Measurements from ENCODE around the gene SOX18.

SOX18 gene

DNA sequence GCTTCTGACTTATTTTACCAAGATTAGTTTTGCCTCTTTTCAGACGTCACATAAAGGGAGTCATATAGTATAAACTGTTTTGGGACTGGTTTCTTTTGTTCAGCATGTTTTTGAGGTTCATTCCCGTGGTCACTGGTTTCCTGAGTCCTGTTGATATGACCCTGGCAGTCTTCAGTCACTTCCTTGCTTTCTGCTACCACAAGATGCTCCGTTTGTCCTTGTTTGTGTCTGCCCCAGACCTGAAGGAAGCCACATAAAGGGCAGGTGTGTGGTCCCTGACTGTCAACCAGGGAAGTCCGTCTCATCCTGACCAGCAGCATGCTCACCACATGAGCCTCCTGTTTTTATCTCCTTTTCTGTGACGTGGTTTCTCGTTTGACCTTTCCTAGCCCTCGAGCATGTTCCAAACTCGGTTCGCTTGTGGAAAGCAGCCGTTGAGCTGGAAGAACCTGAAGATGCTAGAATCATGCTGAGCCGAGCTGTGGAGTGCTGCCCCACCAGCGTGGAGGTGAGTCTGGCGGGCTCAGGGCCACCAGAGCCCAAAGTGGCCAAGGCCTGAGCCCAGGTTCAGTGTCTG is 39.5 kb downstream of the SOX18 start:
- Histone ChIP-seq H3K27ac (no peak overlapping the region), H3K9me3 (no peaks in the 10 kb centered on the region), H3K36me3 (peaks cover 46 to 91% (median 85%) of the 10 kb centered on the region in 3 donors), H3K4me1 (no peaks in the 10 kb centered on the region), H3K27me3 (no peaks in the 10 kb centered on the region), H3K4me3 (no peak overlapping the region)
- TF ChIP-seq, protein P1, sequence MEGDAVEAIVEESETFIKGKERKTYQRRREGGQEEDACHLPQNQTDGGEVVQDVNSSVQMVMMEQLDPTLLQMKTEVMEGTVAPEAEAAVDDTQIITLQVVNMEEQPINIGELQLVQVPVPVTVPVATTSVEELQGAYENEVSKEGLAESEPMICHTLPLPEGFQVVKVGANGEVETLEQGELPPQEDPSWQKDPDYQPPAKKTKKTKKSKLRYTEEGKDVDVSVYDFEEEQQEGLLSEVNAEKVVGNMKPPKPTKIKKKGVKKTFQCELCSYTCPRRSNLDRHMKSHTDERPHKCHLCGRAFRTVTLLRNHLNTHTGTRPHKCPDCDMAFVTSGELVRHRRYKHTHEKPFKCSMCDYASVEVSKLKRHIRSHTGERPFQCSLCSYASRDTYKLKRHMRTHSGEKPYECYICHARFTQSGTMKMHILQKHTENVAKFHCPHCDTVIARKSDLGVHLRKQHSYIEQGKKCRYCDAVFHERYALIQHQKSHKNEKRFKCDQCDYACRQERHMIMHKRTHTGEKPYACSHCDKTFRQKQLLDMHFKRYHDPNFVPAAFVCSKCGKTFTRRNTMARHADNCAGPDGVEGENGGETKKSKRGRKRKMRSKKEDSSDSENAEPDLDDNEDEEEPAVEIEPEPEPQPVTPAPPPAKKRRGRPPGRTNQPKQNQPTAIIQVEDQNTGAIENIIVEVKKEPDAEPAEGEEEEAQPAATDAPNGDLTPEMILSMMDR (IDR thresholded peaks at IDR 0.05) = no peak
- intact Hi-C loops (cut with DNase I; ENCODE audit: low total_unique reads) = no loop called here
- no peak for DNase-seq

DNA sequence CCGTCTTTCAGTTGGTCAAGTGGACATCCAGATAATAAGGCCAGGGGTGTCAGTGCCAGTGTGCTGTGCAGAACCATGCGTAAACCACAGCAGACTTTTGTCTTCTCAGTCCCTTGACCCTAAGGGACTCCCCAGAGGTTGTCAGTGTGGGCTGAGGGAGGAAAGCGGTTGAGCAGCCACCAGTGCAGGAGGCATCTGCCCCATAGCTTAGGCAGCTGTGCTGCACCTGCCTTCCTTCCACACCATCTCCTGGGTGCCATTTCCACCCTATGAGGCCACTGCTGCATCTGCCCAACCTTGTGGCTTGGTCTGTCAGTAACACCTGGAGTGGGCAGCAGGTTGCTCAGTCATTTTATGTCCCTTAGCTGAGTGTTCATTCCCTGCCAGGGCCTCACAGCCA is 42.5 kb downstream of the SOX18 start:
- Histone ChIP-seq H3K4me3 (no peak overlapping the region), H3K27ac (no peak overlapping the region), H3K27me3 (no peaks in the 10 kb centered on the region), H3K36me3 (peaks cover 58 to 98% (median 96%) of the 10 kb centered on the region in 3 donors), H3K9me3 (no peaks in the 10 kb centered on the region), H3K4me1 (no peaks in the 10 kb centered on the region)
- intact Hi-C loops (cut with DNase I; ENCODE audit: low total_unique reads) = no loop called here
- TF ChIP-seq, protein P1 (IDR thresholded peaks at IDR 0.05) = no peak
- DNase-seq = no peak

DNA sequence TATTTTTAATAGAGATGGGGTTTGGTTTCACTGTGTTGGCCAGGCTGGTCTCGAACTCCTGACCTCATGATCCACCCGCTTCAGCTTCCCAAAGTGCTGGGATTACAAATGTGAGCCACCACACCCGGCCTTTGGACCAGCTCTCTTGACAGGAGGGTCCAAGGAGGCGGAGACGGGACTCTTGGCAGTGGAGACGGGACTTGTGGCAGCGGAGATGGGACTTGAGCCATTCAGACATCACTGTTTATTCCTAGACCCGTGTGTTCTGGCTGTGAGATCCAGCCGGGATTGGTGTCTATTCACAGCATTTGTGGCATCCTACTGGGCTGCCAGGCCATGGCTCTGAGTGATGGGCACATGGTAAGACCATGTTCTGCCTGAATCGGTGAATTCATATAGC is 42.9 kb downstream of the SOX18 start:
- intact Hi-C loops (cut with DNase I; ENCODE audit: low total_unique reads) = no loop called here
- H3K9me3 ChIP-seq = no peaks in the 10 kb centered on the region
- H3K27ac ChIP-seq = no peak overlapping the region
- TF ChIP-seq, protein P1 (IDR thresholded peaks at IDR 0.05) = no peak
- peaks cover 59 to 100% (median 96%) of the 10 kb centered on the region in 3 donors for H3K36me3 ChIP-seq
- no peaks in the 10 kb centered on the region for H3K4me1 ChIP-seq
- no peak overlapping the region for H3K4me3 ChIP-seq
- H3K27me3 ChIP-seq = no peaks in the 10 kb centered on the region
- DNase-seq = no peak

DNA sequence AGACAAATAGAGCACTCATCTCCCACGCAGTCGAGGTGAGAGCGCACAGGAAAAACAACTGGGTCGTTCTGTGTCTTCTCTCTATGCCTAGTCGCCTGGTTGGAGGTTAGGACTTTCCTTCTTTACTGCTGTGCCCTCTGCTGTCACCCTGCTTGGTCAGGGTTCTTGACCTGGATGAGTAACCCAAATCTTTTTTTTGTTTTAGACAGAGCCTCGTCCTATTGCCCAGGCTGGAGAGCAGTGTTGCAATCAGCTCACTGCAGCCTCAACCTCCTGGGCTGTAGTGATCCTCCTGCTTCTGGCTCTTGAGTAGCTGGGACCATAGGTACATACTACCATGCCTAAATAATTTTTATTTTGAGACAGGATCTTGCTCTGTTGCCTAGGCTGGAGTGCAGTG is 44.0 kb downstream of the SOX18 start:
- DNase-seq = no peak
- Histone ChIP-seq H3K27me3 (no peaks in the 10 kb centered on the region), H3K9me3 (no peaks in the 10 kb centered on the region), H3K4me1 (no peaks in the 10 kb centered on the region), H3K27ac (no peak overlapping the region), H3K36me3 (peaks cover 59 to 100% (median 96%) of the 10 kb centered on the region in 3 donors), H3K4me3 (no peak overlapping the region)
- TF ChIP-seq, protein P1 (IDR thresholded peaks at IDR 0.05) = no peak
- intact Hi-C loops (cut with DNase I; ENCODE audit: low total_unique reads) = no loop called here

DNA sequence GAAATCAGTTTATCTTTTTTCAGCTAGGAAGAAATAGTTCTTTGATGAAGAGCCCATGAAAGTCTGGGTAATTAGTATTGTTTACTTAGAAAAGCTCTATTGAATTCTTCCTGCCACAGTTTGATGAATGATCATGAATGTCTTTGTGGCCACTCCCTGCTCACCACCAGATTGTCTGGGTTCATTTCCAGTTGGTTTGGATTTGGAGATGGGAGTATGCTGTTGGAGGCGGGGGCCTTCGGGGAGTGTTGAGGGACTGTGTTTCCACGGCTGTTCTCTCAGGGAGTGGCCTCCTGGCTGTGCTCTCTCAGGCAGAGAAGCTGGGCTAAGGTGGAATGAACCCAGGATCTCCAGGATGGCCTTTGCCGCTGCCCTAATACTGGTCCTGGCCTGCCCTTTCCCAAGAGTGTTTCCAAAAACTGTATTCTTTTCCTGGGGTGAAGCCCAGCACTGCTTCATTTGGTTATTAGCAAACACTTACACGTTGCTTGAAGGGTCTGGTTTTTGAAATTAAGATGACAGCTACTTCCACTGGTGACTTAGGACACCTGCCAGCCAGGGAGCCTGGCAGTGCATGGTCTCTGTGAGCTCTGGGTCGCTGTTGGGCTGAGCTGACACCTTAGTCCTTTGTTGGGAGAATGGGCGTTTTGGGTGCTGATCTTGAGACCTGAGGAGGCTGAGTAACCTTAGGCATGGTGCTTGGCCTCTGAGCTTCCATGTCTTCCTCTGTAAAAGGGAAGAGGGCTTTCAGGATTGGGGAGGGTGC is 45.3 kb downstream of the SOX18 start:
- TF ChIP-seq, protein P1 (IDR thresholded peaks at IDR 0.05) = no peak
- H3K9me3 ChIP-seq = no peaks in the 10 kb centered on the region
- intact Hi-C loops (cut with DNase I; ENCODE audit: low total_unique reads) = no loop called here
- no peaks in the 10 kb centered on the region for H3K4me1 ChIP-seq
- H3K27me3 ChIP-seq = no peaks in the 10 kb centered on the region
- no peak overlapping the region for H3K4me3 ChIP-seq
- peaks cover 63 to 100% (median 96%) of the 10 kb centered on the region in 3 donors for H3K36me3 ChIP-seq
- H3K27ac ChIP-seq = no peak overlapping the region
- no peak for DNase-seq
